Activated T-helper 2 cell treated with anti-CD3 and anti-CD28 coated beads, Interferon-gamma antibody, Interleukin-2, Interleukin-4, amounts not matched to agents 10 μg/mL and 5 μg/mL and 100 μg/mL, durations not matched to agents 14 hours and 24 hours and 36 hours (primary cell): ENCODE results near the gene HEATR9. TPM values are rescaled to one million over a fixed set of nuclear protein-coding genes. Genes with fewer than 3 reads are reported as not detected.
"Not testable (repeated sequence)": the region's sequence is repeated elsewhere in the genome, so short reads cannot be mapped to it uniquely, and the experiment has no call there.

Source experiments
- DNase-seq: peaks from one replicate; pipeline ENCODE4 v3.0.0; 2021; ENCODE audit warnings: low spot score
- H3K27ac Mint-ChIP-seq: one replicate; pipeline ENCODE4 v1.8.0; 2021; ENCODE audit warnings: mixed read lengths
- H3K27me3 Mint-ChIP-seq: one replicate; pipeline ENCODE4 v1.8.0; 2021; ENCODE audit warnings: low read depth, mixed read lengths
- H3K36me3 Mint-ChIP-seq: one replicate; pipeline ENCODE4 v1.8.0; 2021; ENCODE audit warnings: low read depth, mixed read lengths
- H3K4me1 Mint-ChIP-seq: one replicate; pipeline ENCODE4 v1.8.0; 2021; ENCODE audit warnings: low read depth, mixed read lengths
- H3K4me3 Mint-ChIP-seq: one replicate; pipeline ENCODE4 v1.8.0; 2021; ENCODE audit warnings: low read depth, mild to moderate bottlenecking, moderate library complexity, mixed read lengths
- H3K9me3 Mint-ChIP-seq: one replicate; pipeline ENCODE4 v1.8.0; 2021; ENCODE audit warnings: mixed read lengths
- intact Hi-C: fragments of 100-400 bp; cut with micrococcal nuclease; formaldehyde crosslinking; loops from one replicate; pipeline ENCODE4 v1.15.1; 2023
- total RNA-seq: library from RNA; stranded (reverse); gene quantifications from 2 replicates; pipeline ENCODE4 v1.2.3, GENCODE V29; 2022

Gene HEATR9
- total RNA-seq, 1 donor from 2014 or later: 0.14 TPM

DNA sequence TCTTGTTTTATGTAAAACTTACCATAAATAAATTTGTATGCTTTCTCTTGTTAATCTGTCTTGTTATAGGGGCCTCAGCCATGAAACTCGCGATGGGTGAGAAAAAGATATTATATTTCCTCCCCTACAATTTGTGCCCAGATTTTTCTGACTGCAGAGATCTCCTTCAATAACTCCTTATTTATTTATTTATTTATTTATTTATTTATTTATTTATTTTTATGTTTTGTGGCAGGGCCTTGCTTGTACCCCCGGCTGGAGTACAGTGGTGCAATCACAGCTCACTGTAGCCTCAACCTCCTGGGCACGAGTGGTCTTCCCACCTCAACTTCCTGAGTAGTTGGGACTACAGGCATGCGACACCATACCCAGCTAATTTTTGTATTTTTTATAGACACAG, 34.8 kb upstream of the HEATR9 start:
- Mint-ChIP-seq H3K36me3 (no peaks in the 10 kb centered on the region), H3K27ac (no peak overlapping the region), H3K4me3 (no peak overlapping the region), H3K4me1 (peaks cover 31% of the 10 kb centered on the region), H3K9me3 (no peaks in the 10 kb centered on the region), H3K27me3 (no peaks in the 10 kb centered on the region)
- intact Hi-C loops: no loop called here
- no peak for DNase-seq

DNA sequence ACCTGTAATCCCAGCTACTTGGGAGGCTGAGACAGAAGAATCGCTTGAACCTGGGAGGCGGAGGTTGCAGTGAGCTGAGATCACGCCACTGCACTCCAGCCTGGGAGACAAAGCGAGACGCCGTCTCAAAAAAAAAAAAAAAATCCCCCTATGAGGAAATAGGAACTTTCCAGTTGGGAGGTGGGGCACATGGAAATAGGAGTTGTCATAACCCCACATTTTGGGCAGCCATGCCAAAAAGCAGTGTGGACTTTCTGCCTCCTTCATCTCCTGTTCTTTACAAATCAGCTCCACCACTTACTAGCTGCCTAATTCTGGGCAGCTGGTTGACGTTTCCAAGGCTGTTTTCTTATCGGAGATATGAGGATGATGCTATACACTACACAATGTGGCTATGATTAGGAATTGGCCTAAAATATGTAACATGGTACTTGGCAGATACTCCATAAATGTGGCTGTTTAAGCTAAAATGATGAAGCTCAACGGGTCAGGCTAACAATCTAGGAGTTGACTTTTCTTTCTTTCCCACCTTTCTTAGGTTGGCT, 33.0 kb upstream of the HEATR9 start:
- no peak overlapping the region for H3K27ac Mint-ChIP-seq
- peaks cover 38% of the 10 kb centered on the region for H3K4me1 Mint-ChIP-seq
- no peaks in the 10 kb centered on the region for H3K27me3 Mint-ChIP-seq
- H3K9me3 Mint-ChIP-seq: no peaks in the 10 kb centered on the region
- H3K36me3 Mint-ChIP-seq: no peaks in the 10 kb centered on the region
- intact Hi-C loops: no loop called here
- no peak for DNase-seq
- H3K4me3 Mint-ChIP-seq: no peak overlapping the region

DNA sequence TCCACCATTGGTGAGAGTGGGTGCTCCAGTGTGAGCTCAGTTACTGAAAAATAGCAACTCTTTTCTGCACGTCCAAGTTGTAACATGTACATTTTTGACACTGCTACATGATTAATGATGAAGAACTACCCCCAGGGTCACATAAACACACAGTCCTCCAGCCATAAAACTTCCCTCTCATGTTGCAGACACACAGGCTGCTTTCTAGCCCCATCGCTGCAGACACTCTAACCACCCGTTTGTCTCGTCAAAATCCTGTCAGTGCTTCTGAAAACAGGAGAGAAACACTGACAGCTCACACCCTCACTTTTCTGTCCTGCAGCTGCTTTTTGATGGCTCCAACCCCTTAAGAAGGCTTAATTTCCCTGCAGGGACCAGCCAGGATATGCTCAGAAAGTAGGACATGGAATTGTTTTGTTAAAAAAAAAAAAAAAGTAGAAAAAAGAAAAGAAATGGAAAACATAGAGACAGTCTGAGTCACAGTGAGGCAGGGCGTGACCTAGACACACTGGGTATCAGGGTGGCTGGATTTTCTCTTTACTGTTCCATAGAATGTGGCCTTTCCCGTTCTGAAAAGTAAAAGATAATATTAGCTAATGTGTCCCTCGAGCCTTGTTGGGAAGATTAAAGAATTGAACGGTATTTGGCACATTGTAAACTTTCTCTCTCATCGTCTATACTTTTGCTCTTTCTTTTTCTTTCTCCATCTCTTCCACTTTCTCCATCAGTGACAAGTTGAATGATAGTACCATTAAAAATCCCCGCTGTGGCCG, 32.2 kb upstream of the HEATR9 start:
- intact Hi-C loops: no loop called here
- H3K4me3 Mint-ChIP-seq: no peak overlapping the region
- no peaks in the 10 kb centered on the region for H3K9me3 Mint-ChIP-seq
- H3K36me3 Mint-ChIP-seq: no peaks in the 10 kb centered on the region
- peak overlapping the region; percentile 4 for H3K27ac Mint-ChIP-seq
- peaks cover 45% of the 10 kb centered on the region for H3K4me1 Mint-ChIP-seq
- H3K27me3 Mint-ChIP-seq: no peaks in the 10 kb centered on the region
- no peak for DNase-seq

DNA sequence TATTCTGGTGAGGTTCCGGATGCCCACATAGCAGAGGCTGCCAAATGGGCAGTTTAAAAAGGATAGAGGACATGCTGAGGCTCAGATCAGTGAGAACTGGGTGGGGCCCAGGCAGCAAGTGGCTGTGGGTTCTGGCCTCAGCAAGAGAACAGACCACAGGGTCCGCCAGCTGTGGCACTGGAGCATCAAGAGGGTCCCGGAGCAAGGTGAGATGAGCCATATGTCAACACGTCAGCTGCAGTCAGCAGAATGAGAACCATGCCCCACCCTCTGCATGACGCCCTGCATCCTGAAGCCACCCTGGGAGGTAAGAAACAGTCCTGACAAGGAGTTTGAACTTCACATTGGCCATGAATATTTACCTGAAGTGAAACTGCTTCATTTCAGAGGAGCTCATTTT, 31.6 kb upstream of the HEATR9 start:
- DNase-seq: no peak
- Mint-ChIP-seq H3K9me3 (no peaks in the 10 kb centered on the region), H3K27ac (no peak overlapping the region), H3K27me3 (no peaks in the 10 kb centered on the region), H3K4me1 (peaks cover 51% of the 10 kb centered on the region), H3K4me3 (no peak overlapping the region), H3K36me3 (no peaks in the 10 kb centered on the region)
- intact Hi-C loops: no loop called here

DNA sequence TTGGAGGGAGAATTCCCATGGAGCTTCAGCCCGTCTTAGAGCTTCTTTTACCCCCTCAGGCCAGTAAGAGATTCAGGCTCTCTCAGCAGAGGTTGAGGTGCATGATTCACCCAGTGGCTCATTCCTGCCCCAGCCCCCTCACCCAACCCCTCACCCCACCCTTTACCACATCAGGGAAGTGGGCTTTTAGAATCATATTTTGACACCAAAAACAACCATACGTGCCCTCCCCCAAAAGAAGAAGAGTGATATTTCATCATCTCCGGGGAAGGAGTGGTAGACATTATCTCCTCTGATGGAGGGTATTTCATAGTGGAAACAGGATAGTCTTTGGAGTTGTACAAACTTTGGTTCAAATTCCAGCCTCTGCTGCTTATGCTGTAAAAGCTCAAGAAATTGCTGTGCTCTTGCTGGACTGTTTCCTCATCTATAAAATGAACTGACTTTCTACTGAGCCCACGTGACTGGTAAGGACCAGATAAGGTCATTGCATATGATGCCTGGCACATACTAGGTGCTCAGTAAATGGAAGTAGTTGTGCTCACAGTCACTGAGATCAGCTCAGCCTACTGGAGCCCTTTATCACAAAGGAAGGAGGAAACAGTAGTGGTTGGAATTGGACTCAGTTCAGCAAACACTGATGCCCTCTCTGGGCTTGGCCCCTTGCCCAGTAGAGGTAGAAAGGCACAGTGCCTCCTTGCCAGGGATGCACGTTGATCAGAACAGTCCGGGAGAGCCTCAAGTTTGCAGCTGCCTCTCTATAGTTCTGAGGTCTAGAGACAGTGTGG, 29.8 kb upstream of the HEATR9 start:
- Mint-ChIP-seq H3K9me3 (no peaks in the 10 kb centered on the region), H3K27me3 (no peaks in the 10 kb centered on the region), H3K36me3 (no peaks in the 10 kb centered on the region), H3K4me1 (peaks cover 53% of the 10 kb centered on the region), H3K27ac (peak overlapping the region; percentile 65), H3K4me3 (no peak overlapping the region)
- intact Hi-C loops: loop anchor here (1.0 to 5.0 kb wide), 2 partner anchors 32 to 194 kb away; partner anchors contain the start of genes CCL3 and RDM1
- no peak for DNase-seq

DNA sequence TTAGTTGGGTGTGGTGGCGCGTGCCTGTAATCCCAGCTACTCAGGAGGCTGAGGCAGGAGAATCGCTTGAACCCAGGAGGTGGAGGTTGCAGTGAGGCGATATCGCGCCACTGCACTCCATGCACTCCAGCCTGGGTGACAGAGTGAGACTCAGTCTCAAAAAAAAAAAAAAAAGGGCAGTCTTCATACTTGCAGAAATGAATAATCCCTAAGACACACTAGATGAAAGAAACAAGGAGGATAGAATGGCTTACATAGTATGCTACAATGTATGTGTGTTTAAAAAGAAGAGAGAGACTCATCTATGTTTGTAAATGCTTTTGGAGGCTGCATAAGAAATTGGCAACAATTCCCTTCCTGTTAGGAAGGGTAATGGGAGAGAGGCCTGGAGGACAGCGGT, 29.1 kb upstream of the HEATR9 start:
- not testable (repeated sequence) for H3K36me3 Mint-ChIP-seq, DNase-seq, H3K27me3 Mint-ChIP-seq, H3K9me3 Mint-ChIP-seq, H3K4me3 Mint-ChIP-seq
- Mint-ChIP-seq H3K4me1 (peaks cover 55% of the 10 kb centered on the region), H3K27ac (peak overlapping the region; percentile 48)
- intact Hi-C loops: loop anchor here (1.0 to 5.0 kb wide), 2 partner anchors 33 to 195 kb away; partner anchors contain the start of genes CCL3 and RDM1

DNA sequence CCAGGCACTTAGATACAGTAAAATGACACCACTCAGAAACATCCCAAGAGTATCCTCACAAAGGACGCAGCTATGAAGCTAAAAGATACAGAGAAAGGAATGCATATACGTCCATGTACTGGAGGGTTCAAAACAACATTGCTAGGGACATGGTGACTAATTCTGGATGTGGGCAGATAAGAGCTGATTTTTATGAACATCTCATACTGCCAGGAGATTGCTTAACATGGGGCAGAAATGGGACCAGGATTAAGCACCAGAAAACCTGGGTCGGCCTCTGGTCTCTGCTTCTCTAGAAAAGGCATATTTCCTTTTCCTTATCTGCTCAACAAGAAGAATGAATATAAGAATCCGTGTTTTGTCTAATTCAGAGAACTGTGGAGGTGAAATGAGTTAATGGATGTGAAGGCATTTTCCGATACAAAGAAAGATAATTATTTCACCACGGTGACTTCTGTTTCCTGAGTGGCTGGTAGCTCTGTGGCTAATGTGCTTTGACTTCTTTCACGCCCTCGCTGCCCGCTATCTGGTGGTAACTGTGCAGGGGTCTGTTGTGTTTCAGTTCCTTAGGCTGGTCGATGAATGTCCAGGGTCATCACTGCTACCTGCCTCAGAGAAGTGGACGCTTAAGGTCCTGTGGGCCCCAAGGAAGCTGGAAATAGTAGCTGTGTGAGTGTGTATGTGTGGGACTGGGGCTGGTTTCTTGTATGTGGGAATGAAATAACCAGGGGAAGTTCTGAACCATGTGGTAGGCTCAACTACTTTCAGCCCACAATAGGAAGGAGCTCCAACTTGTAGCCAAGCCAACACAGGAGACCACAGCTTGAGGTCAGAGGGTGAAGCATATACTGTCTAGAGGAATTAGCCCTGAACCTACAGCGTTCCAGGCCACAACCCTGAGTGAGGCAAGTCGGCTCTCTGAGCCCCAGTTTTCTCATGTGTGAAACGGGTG, 27.2 kb upstream of the HEATR9 start:
- intact Hi-C loops: loop anchor here (1.0 to 5.0 kb wide), 2 partner anchors 16 to 196 kb away; partner anchors contain the start of genes CCL3 and CCL5
- Mint-ChIP-seq H3K27me3 (no peaks in the 10 kb centered on the region), H3K36me3 (no peaks in the 10 kb centered on the region), H3K4me3 (no peak overlapping the region), H3K27ac (peak overlapping the region; percentile 93), H3K4me1 (peaks cover 64% of the 10 kb centered on the region), H3K9me3 (no peaks in the 10 kb centered on the region)
- no peak for DNase-seq

DNA sequence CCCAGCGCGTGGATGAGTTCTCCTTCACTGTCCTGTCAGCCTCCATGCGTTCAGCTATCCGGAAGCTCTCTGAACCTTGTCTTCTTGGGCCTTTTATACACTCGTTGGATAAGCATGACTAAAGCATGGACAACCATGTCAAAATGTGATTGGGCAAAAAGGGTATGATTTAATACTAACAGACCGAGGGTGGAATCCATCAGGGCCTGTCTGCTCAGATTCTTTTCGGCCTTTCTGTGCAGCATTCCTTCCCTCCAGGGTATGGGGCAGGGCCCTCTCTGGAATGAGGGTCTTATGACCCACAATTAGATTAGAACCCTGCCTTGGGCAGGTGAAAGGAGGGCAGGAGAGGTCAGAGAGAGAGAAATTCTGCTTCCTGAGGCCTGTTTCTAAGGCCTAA, 25.5 kb upstream of the HEATR9 start:
- Mint-ChIP-seq H3K36me3 (no peaks in the 10 kb centered on the region), H3K27ac (no peak overlapping the region), H3K4me1 (peaks cover 64% of the 10 kb centered on the region), H3K9me3 (no peaks in the 10 kb centered on the region), H3K4me3 (no peak overlapping the region), H3K27me3 (no peaks in the 10 kb centered on the region)
- intact Hi-C loops: loop anchor here (5.0 kb wide), 1 partner anchor 47 kb away; no protein-coding TSS in a partner anchor
- DNase-seq: no peak

DNA sequence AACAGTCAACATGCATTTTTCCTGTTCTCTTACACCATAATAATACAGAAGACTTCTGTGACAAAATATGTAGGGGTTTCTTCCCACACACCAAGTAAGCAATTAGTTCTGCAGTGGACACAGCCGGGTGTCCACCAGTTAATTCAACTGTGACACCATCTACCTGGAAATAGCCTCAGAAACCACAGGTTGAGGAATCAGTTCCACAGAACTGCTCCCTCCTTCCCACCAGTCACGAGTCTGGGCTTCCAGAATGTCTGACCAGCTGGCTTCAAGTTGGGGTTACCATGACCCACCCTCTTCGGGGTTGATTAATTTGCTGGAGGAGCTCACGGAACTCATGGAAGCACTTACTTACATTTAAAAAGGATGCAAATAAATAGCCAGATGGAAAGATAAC, 25.1 kb upstream of the HEATR9 start:
- H3K4me1 Mint-ChIP-seq: peaks cover 64% of the 10 kb centered on the region
- H3K27me3 Mint-ChIP-seq: no peaks in the 10 kb centered on the region
- H3K36me3 Mint-ChIP-seq: no peaks in the 10 kb centered on the region
- no peaks in the 10 kb centered on the region for H3K9me3 Mint-ChIP-seq
- DNase-seq: no peak
- intact Hi-C loops: loop anchor here (5.0 kb wide), 1 partner anchor 46 kb away; no protein-coding TSS in a partner anchor
- no peak overlapping the region for H3K27ac Mint-ChIP-seq
- H3K4me3 Mint-ChIP-seq: no peak overlapping the region

DNA sequence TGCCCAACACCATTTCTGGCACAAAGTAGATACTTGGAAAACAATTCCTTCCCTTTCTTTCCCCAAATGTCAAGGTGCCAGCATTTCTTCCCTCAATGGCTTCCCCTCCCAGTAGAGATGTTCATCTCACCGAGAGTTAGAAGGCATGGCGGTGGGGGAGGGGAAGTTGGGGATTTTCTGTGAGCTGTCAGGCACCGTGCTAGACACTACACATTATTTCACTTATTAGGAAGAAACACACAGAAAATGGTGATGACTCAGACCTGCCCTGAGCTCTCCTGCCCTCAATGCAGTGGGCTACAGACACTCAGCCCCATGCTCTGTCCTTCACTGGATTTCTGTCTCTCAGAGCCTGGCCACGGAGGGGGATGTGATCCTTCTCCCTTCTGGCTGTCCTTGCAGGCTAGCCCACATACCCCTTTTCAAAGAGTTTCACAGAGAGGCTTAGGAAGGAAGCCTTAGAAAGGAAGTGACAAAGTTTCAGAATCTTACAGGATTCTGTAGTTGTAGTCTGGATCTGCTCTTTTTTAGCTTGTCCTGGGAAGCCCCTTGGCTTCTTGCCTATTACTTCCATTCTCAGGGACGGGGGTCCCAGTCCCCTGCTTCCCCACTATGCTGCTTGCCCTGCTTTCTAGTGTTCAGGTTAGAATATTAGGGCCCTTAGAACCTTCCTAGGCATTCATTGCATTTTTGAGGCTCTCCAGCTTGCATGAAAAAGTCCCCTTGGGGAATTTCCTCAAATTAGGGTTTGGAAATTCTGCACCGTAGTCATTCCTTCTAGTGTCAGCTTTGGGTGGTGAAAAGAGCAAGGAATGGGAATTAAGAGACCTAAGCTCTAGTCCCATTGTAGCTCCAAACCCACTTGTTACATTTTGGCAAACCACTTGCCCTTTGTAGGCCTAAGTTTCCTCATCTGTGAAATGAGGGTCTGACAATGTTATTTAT, 23.7 kb upstream of the HEATR9 start:
- intact Hi-C loops: loop anchor here (1.0 to 5.0 kb wide), 2 partner anchors 12 to 45 kb away; partner anchors contain the start of gene CCL5
- Mint-ChIP-seq H3K4me3 (no peak overlapping the region), H3K27ac (peak overlapping the region; percentile 83), H3K36me3 (no peaks in the 10 kb centered on the region), H3K4me1 (peaks cover 57% of the 10 kb centered on the region), H3K9me3 (no peaks in the 10 kb centered on the region), H3K27me3 (no peaks in the 10 kb centered on the region)
- no peak for DNase-seq

DNA sequence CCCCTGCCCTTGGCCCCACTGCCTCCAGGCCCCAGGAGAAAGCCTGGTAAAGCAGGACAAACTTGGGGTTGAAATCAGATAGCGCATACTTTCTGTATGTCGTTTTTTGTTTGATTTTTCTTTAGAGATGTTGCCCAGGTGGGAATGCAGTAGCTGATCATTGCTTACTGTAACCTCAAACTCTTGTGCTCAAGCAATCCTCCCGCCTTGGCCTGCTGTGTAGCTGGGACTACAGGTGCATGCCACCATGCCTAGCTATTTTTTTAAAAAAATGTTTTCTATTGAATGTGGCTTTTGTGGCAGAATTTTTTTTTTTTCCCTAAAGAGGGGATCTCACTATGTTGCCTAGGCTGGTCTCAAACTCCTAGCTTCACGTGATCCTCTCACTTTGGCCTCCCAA, 22.6 kb upstream of the HEATR9 start:
- H3K27ac Mint-ChIP-seq: no peak overlapping the region
- DNase-seq: no peak
- no peaks in the 10 kb centered on the region for H3K9me3 Mint-ChIP-seq
- intact Hi-C loops: loop anchor here (5.0 kb wide), 1 partner anchor 44 kb away; no protein-coding TSS in a partner anchor
- no peaks in the 10 kb centered on the region for H3K27me3 Mint-ChIP-seq
- no peak overlapping the region for H3K4me3 Mint-ChIP-seq
- peaks cover 54% of the 10 kb centered on the region for H3K4me1 Mint-ChIP-seq
- no peaks in the 10 kb centered on the region for H3K36me3 Mint-ChIP-seq
